Stimulated activated CD8-positive, alpha-beta memory T cell treated with anti-CD3 and anti-CD28 coated beads, Interleukin-15, amount 100 ng/mL, for 48 hours (primary cell): ENCODE data around the gene POP7.

ENCODE experiments used
- DNase-seq, 2 donors: peaks; one replicate each; pipeline ENCODE4 v3.0.0-alpha.2; 2020; ENCODE audit warnings: low read depth in 2 of 2

The POP7 gene

GRCh38 chr7:100679129-100679926, 26.6 kb upstream of the POP7 start:
- DNase-seq, result no peak

- no peak for DNase-seq
These were observed 25.9 kb upstream of the POP7 start for GRCh38 chr7:100679927-100680575.

GRCh38 chr7:100680576-100681271, 25.2 kb upstream of the POP7 start:
- DNase-seq, result no peak

- DNase-seq, result no peak
These were observed 24.3 kb upstream of the POP7 start for GRCh38 chr7:100681491-100682227.

GRCh38 chr7:100682228-100682741, 23.6 kb upstream of the POP7 start:
- DNase-seq, result no peak

GRCh38 chr7:100682991-100683658, 22.8 kb upstream of the POP7 start:
- DNase-seq, result no peak

GRCh38 chr7:100683659-100684533, 22.0 kb upstream of the POP7 start:
- DNase-seq, result no peak

GRCh38 chr7:100684534-100685042, 21.3 kb upstream of the POP7 start:
- DNase-seq, result no peak

- DNase-seq, result no peak
These were observed 20.8 kb upstream of the POP7 start for GRCh38 chr7:100685049-100685605.

- DNase-seq, result no peak
These were observed 20.2 kb upstream of the POP7 start for GRCh38 chr7:100685631-100686145.

GRCh38 chr7:100686201-100686821, 19.6 kb upstream of the POP7 start:
- DNase-seq, result no peak

- DNase-seq, result no peak
These were observed 19.1 kb upstream of the POP7 start for GRCh38 chr7:100686822-100687211.

- no peak for DNase-seq
These were observed 18.7 kb upstream of the POP7 start for GRCh38 chr7:100687261-100687660.

GRCh38 chr7:100687751-100688300, 18.1 kb upstream of the POP7 start:
- DNase-seq, result no peak

- DNase-seq, result no peak
These were observed 17.5 kb upstream of the POP7 start for GRCh38 chr7:100688326-100688860.

GRCh38 chr7:100689230-100690135, 16.4 kb upstream of the POP7 start:
- DNase-seq, result no peak
